Naive thymus-derived CD4-positive, alpha-beta T cell (primary cell): ENCODE measurements around the gene CDKN2B-AS1. TPM values are rescaled to one million over a fixed set of nuclear protein-coding genes. Genes with fewer than 3 reads are reported as not detected.

Experiments used
- ATAC-seq: fragments of 150-1000 bp; cut with Tn5 transposase; 2 replicates; pipeline ENCODE4 v1.10.0; 2021; ENCODE audit warnings: mild to moderate bottlenecking, moderate library complexity
- CTCF ChIA-PET: fragments of 350-600 bp; sonication (Branson Sonifier 250); formaldehyde crosslinking; loops from one replicate; lab custom pipeline; 2021; ENCODE audit warnings: antibody characterized with exemption; lab: Charles Lee
- POLR2A ChIA-PET: fragments of 350-600 bp; sonication (Branson Sonifier 250); formaldehyde crosslinking; loops from one replicate; lab custom pipeline; 2021; ENCODE audit warnings: antibody characterized with exemption, inconsistent platforms; lab: Charles Lee
- DNase-seq, 9 donors: peaks; one replicate each; pipeline versions ENCODE4 v3.0.0 to v3.0.0-alpha.2; 2020 to 2022; ENCODE audit warnings: mixed read lengths in 1 of 9
- H3K27ac ChIP-seq: one replicate; pipeline ENCODE4 v1.7.0; 2013; ENCODE audit warnings: mild to moderate bottlenecking, low read depth, low read length, moderate library complexity
- H3K27me3 ChIP-seq, 2 donors: one replicate each; pipeline ENCODE4 v1.7.0; 2013; ENCODE audit warnings: low read length in 2 of 2, mild to moderate bottlenecking in 2 of 2, moderate library complexity in 2 of 2; ENCODE audit not compliant: control insufficient read depth in 2 of 2, insufficient read depth in 2 of 2
- H3K36me3 ChIP-seq, 3 experiments: 1 replicate in 2 of 3; 2 replicates in 1 of 3; pipeline ENCODE4 v1.7.0; 2013; ENCODE audit warnings: low read length in 3 of 3, mild to moderate bottlenecking in 3 of 3, moderate library complexity in 1 of 3; ENCODE audit not compliant: insufficient read depth in 3 of 3, control insufficient read depth in 2 of 3
- H3K4me1 ChIP-seq, 2 donors: one replicate each; pipeline ENCODE4 v1.7.0; 2013; ENCODE audit warnings: low read length in 2 of 2, mild to moderate bottlenecking in 2 of 2, moderate library complexity in 1 of 2; ENCODE audit not compliant: control insufficient read depth in 2 of 2, insufficient read depth in 2 of 2
- H3K4me3 ChIP-seq: 2 replicates; pipeline ENCODE4 v1.7.0; 2013; ENCODE audit warnings: mild to moderate bottlenecking, low read length
- H3K9me3 ChIP-seq, 3 experiments: 1 replicate in 2 of 3; 2 replicates in 1 of 3; pipeline ENCODE4 v1.7.0; 2013; ENCODE audit warnings: low read length in 3 of 3; ENCODE audit not compliant: control insufficient read depth in 2 of 3
- H3K27ac Mint-ChIP-seq, 9 donors: one replicate each; pipeline ENCODE4 v1.8.0; 2020 to 2022; ENCODE audit warnings: mixed read lengths in 9 of 9, mild to moderate bottlenecking in 8 of 9, moderate library complexity in 5 of 9, inconsistent platforms in 2 of 9
- H3K27me3 Mint-ChIP-seq, 5 donors: one replicate each; pipeline ENCODE4 v1.8.0; 2021 to 2022; ENCODE audit warnings: mixed read lengths in 5 of 5, mild to moderate bottlenecking in 1 of 5
- H3K36me3 Mint-ChIP-seq, 5 donors: one replicate each; pipeline ENCODE4 v1.8.0; 2020 to 2022; ENCODE audit warnings: mixed read lengths in 5 of 5, mild to moderate bottlenecking in 3 of 5, inconsistent platforms in 1 of 5
- H3K4me1 Mint-ChIP-seq, 7 donors: one replicate each; pipeline ENCODE4 v1.8.0; 2020 to 2022; ENCODE audit warnings: mixed read lengths in 7 of 7, mild to moderate bottlenecking in 3 of 7, inconsistent platforms in 1 of 7
- H3K4me3 Mint-ChIP-seq, 10 donors: one replicate each; pipeline ENCODE4 v1.8.0; 2020 to 2022; ENCODE audit warnings: mild to moderate bottlenecking in 10 of 10, mixed read lengths in 10 of 10, moderate library complexity in 6 of 10, inconsistent platforms in 2 of 10
- H3K9me3 Mint-ChIP-seq, 11 donors: one replicate each; pipeline ENCODE4 v1.8.0; 2020 to 2022; ENCODE audit warnings: mixed read lengths in 11 of 11, mild to moderate bottlenecking in 4 of 11, inconsistent platforms in 1 of 11, moderate library complexity in 1 of 11
- intact Hi-C, 2 donors: fragments of 100-400 bp; cut with micrococcal nuclease; formaldehyde crosslinking; loops; one replicate each; pipeline ENCODE4 v1.15.1; 2023
- polyA plus RNA-seq, 2 donors: library from polyadenylated mRNA; unstranded; fragments of 300-500 nt; fragmentation: Illumina TruSeq; gene quantifications; one replicate each; pipeline ENCODE4 v1.2.3, GENCODE V29; 2021
- total RNA-seq, 6 experiments: library from RNA in 5 of 6; stranded (reverse) in 5 of 6; gene quantifications; 1 replicate in 5 of 6; 2 replicates in 1 of 6; pipeline ENCODE4 v1.2.3 and lab custom pipeline; 2021 to 2026

CDKN2B-AS1 gene
- total and polyA plus RNA-seq, 7 experiments from 2014 or later: 0.21 to 3.5 (median 0.61) TPM; not detected in 4

DNA sequence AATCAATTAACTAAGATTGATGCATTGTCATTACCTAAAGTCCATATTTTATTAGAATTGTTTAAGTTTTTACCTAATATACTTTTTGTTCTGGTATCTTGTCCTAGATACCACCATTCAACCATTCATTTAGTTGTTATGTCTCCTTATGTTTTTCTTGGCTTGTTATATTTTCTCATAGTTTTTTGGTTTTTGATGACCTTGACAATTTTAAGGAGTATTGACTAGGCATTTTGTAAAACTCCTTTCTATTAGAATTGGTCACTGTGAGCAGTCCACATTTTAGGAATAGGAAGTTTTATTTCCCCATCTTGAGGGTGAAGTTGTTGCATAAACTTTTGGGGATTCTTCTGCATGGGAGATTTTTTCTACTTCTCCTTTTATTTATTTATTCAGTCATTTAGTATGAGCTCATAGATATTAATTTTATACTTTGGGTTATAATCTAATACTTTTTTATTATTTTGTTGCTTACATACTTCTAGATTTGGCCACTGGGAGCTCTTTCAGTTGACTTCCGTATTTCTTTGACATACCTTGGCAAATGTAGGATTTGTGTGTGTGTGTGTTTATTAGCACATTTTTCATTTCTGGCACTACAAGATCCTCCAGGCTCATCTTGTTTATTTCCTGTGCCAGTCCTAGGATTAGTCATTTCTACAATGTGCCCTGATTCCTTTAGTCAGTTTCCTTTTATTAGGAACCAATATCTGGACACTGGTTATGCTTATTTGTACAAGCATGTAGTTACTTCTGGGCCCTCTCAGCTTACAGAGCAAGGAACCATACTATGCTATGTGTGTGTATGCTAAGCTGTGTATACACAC is 149.4 kb downstream of the CDKN2B-AS1 start:
- H3K4me1 Mint-ChIP-seq: peaks cover 0 to 20% (median 3%) of the 10 kb centered on the region in 7 donors
- no peak overlapping the region for H3K4me3 Mint-ChIP-seq
- no peaks in the 10 kb centered on the region for H3K36me3 Mint-ChIP-seq
- ATAC-seq: no peak
- no peak overlapping the region for H3K27ac Mint-ChIP-seq
- H3K27me3 Mint-ChIP-seq: peaks cover 0 to 58% (median 0%) of the 10 kb centered on the region in 5 donors
- no peaks in the 10 kb centered on the region for H3K9me3 ChIP-seq
- H3K4me3 ChIP-seq: no peak overlapping the region
- ChIA-PET CTCF (no interaction called here), POLR2A (no interaction called here)
- no peaks in the 10 kb centered on the region for H3K27me3 ChIP-seq
- DNase-seq: no peak
- H3K27ac ChIP-seq: no peak overlapping the region
- H3K36me3 ChIP-seq: no peaks in the 10 kb centered on the region
- H3K4me1 ChIP-seq: no peaks in the 10 kb centered on the region
- intact Hi-C loops: no loop called here
- H3K9me3 Mint-ChIP-seq: no peaks in the 10 kb centered on the region

DNA sequence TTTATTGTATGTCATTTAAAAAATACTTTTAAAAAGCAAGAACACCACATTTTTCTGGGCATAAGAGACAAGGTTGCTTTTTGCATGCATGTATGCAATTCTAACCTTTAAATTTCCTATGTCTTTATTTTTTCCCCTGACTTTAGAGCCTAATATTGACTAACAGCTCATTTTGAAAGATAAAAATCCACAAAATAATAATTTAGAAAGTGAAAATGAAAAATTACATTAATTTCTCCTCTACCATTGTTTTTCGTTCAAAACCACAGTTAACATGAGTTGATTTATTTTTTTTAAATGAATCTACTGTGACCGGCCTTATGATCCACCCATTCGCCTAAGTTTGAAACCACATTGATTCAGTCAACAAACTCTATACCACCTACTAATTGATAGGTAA is 152.0 kb downstream of the CDKN2B-AS1 start:
- Mint-ChIP-seq H3K27me3 (peaks cover 0 to 54% (median 0%) of the 10 kb centered on the region in 5 donors), H3K4me1 (peaks cover 0 to 21% (median 3%) of the 10 kb centered on the region in 7 donors), H3K9me3 (no peaks in the 10 kb centered on the region), H3K4me3 (no peak overlapping the region), H3K27ac (no peak overlapping the region), H3K36me3 (no peaks in the 10 kb centered on the region)
- Histone ChIP-seq H3K27ac (no peak overlapping the region), H3K27me3 (no peaks in the 10 kb centered on the region), H3K9me3 (no peaks in the 10 kb centered on the region), H3K4me1 (no peaks in the 10 kb centered on the region), H3K36me3 (no peaks in the 10 kb centered on the region), H3K4me3 (no peak overlapping the region)
- intact Hi-C loops: no loop called here
- ChIA-PET POLR2A (no interaction called here), CTCF (no interaction called here)
- DNase-seq: no peak
- ATAC-seq: no peak

DNA sequence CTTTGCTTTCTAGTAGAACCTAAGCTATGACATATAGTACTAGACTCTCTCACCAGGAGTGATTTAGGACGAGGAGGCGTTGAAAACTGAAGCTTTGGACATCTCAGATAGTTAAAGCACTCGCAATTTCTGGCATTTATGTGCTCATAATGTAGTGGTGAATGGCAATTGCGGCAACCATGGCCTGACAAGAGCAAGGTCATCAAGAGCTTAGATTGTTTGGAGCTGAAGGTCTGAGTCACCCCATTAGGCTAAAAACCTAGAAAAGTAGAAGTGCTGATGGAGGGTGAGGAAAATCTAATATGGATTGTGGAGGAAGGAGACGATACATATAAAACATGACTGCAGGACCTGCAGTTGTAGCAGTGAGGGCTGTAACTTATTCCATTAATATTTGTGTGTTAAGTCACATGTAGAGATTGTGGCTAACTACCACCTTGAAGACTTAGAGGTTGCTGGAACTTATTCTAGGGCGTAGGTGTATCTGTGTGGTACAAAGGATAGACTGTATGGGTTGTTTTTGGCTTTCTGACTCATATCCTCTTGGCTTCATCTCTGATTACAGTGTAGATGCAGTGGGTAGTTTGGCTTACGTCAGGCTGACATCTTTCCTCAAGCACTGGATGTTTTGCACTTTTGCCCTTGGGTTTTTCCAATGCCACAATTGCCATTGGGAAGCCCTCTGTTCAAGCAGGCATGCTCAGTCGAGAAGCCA is 153.4 kb downstream of the CDKN2B-AS1 start:
- Histone ChIP-seq H3K27me3 (no peaks in the 10 kb centered on the region), H3K4me1 (no peaks in the 10 kb centered on the region), H3K9me3 (no peaks in the 10 kb centered on the region), H3K4me3 (no peak overlapping the region), H3K27ac (no peak overlapping the region), H3K36me3 (no peaks in the 10 kb centered on the region)
- POLR2A ChIA-PET: no interaction called here
- peaks cover 0 to 44% (median 0%) of the 10 kb centered on the region in 5 donors for H3K27me3 Mint-ChIP-seq
- ATAC-seq: peak; percentile 82
- CTCF ChIA-PET: no interaction called here
- no peaks in the 10 kb centered on the region for H3K9me3 Mint-ChIP-seq
- intact Hi-C loops: no loop called here
- peak overlapping the region in 1 of 9 donors; percentile 53 for H3K27ac Mint-ChIP-seq
- H3K4me1 Mint-ChIP-seq: peaks cover 0 to 23% (median 3%) of the 10 kb centered on the region in 7 donors
- peak overlapping the region in 1 of 10 donors; percentile 33 for H3K4me3 Mint-ChIP-seq
- no peaks in the 10 kb centered on the region for H3K36me3 Mint-ChIP-seq
- DNase-seq: peak in 2 of 9 donors; percentile 1 to 26

DNA sequence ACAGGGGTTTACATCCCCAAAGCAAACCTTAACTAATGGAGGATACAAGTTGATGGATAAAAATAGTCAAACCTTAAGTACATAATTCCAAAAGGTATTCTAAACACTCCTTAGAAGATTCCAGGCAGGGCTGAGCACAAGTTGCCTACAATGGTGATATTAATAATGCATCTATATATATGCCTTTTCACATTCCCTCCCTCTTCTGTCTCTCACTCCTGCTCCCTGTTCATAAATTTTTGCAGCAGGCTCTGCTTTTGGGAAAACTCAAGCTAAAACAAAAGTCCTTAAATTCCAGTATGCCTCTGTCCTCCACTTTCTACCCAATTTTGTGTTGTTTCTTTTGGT is 153.9 kb downstream of the CDKN2B-AS1 start:
- intact Hi-C loops: no loop called here
- Histone ChIP-seq H3K4me1 (no peaks in the 10 kb centered on the region), H3K27ac (no peak overlapping the region), H3K36me3 (no peaks in the 10 kb centered on the region), H3K27me3 (no peaks in the 10 kb centered on the region), H3K9me3 (no peaks in the 10 kb centered on the region), H3K4me3 (no peak overlapping the region)
- DNase-seq (no peak), ATAC-seq (no peak)
- no peaks in the 10 kb centered on the region for H3K36me3 Mint-ChIP-seq
- ChIA-PET CTCF (no interaction called here), POLR2A (no interaction called here)
- H3K4me3 Mint-ChIP-seq: no peak overlapping the region
- H3K4me1 Mint-ChIP-seq: peaks cover 0 to 23% (median 3%) of the 10 kb centered on the region in 7 donors
- no peaks in the 10 kb centered on the region for H3K9me3 Mint-ChIP-seq
- H3K27me3 Mint-ChIP-seq: peaks cover 0 to 43% (median 0%) of the 10 kb centered on the region in 5 donors
- H3K27ac Mint-ChIP-seq: no peak overlapping the region

DNA sequence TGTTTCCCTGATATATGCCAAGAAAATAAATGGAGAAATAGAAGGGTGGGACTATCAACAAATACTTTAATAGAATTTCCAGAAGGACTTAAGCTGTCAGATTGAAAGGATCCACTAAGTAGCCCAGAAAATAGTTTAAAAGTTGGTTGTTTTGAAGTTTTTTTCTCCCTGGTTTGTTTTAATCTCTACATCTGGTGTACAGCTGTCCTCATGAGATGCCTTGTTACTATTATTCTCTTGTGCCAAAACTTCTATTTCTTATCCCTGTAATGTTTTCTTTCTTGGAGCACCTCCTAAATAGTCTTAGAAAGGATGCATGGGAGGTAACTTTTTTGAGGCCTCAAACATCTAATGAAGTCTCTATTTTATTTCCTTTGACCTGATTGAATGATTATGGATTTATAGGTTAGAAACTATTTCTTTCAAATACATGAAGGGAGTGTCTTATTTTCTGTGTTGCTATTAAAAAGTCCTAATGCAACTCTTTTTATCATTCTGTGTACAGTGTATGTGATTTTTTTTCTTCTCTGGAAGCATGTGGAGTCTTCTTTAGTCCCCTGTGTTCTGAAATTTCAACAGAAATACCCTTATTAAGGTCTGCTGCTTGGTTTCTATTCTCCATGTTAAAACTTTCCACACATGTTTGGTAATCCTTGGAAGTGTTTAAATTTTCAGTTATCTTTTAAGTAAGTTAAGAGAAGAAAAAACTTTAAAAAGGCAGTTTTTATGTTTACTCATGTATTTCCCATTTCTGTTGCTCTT is 154.5 kb downstream of the CDKN2B-AS1 start:
- Mint-ChIP-seq H3K4me1 (peaks cover 0 to 23% (median 3%) of the 10 kb centered on the region in 7 donors), H3K36me3 (no peaks in the 10 kb centered on the region), H3K27me3 (peaks cover 0 to 38% (median 0%) of the 10 kb centered on the region in 5 donors), H3K9me3 (no peaks in the 10 kb centered on the region), H3K27ac (peak overlapping the region in 1 of 9 donors; percentile 14), H3K4me3 (no peak overlapping the region)
- no peak overlapping the region for H3K4me3 ChIP-seq
- H3K4me1 ChIP-seq: no peaks in the 10 kb centered on the region
- intact Hi-C loops: no loop called here
- H3K9me3 ChIP-seq: no peaks in the 10 kb centered on the region
- ChIA-PET POLR2A (no interaction called here), CTCF (no interaction called here)
- H3K27ac ChIP-seq: no peak overlapping the region
- ATAC-seq: no peak
- no peaks in the 10 kb centered on the region for H3K27me3 ChIP-seq
- H3K36me3 ChIP-seq: no peaks in the 10 kb centered on the region
- no peak for DNase-seq

DNA sequence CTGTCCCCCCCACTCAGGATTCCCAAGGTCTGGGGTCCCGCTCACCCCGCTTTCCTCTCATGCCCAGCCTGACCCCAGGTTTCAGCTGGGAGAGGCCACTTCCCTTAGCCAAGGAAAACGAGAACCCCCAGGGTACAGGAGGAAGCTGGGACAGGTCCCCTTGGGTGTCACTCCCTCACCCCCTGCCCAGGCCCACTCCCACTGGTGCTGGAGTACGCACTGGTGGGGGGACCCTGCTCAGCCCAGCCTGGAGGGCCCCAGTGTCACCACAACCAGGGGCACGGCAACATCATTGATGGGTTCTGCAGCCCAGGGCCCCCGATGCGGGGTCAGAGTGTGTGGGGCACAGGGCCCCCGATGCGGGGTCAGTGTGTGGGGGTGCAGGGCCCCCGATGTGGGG is 159.5 kb downstream of the CDKN2B-AS1 start:
- no peaks in the 10 kb centered on the region for H3K9me3 Mint-ChIP-seq
- ATAC-seq (no peak), DNase-seq (no peak)
- Histone ChIP-seq H3K27ac (no peak overlapping the region), H3K4me1 (no peaks in the 10 kb centered on the region), H3K9me3 (no peaks in the 10 kb centered on the region), H3K27me3 (no peaks in the 10 kb centered on the region), H3K36me3 (no peaks in the 10 kb centered on the region), H3K4me3 (no peak overlapping the region)
- H3K27me3 Mint-ChIP-seq: peaks cover 0 to 34% (median 0%) of the 10 kb centered on the region in 5 donors
- POLR2A ChIA-PET: no interaction called here
- intact Hi-C loops: no loop called here
- CTCF ChIA-PET: no interaction called here
- no peaks in the 10 kb centered on the region for H3K36me3 Mint-ChIP-seq
- no peak overlapping the region for H3K4me3 Mint-ChIP-seq
- no peak overlapping the region for H3K27ac Mint-ChIP-seq
- H3K4me1 Mint-ChIP-seq: peaks cover 0 to 2% (median 0%) of the 10 kb centered on the region in 7 donors
